MG63 (cell line): Measurements from ENCODE around the gene NFKBIE. TPM values are rescaled to one million over a fixed set of nuclear protein-coding genes. Genes with fewer than 3 reads are reported as not detected.
"Not testable (repeated sequence)": the region's sequence is repeated elsewhere in the genome, so short reads cannot be mapped to it uniquely, and the experiment has no call there.

Experiments
- DNase-seq: peaks from one replicate; pipeline ENCODE4 v3.0.0-alpha.2; 2020
- H3K27me3 ChIP-seq: fragments of 250-450 bp; sonication (Bioruptor Pico); 2 replicates; pipeline ENCODE4 v1.5.1; 2020; ENCODE audit warnings: mild to moderate bottlenecking, moderate library complexity
- H3K36me3 ChIP-seq: fragments of 250-450 bp; sonication (Bioruptor Pico); 2 replicates; pipeline ENCODE4 v1.5.1; 2020; ENCODE audit warnings: mild to moderate bottlenecking, moderate library complexity
- H3K4me3 ChIP-seq: fragments of 250-450 bp; sonication (Bioruptor Pico); 2 replicates; pipeline ENCODE4 v1.5.1; 2020; ENCODE audit warnings: mild to moderate bottlenecking, moderate library complexity
- H3K9me3 ChIP-seq: fragments of 250-450 bp; sonication (Bioruptor Pico); 2 replicates; pipeline ENCODE4 v1.5.1; 2020; ENCODE audit warnings: mild to moderate bottlenecking, moderate library complexity
- total RNA-seq: library from RNA; depleted of rRNA; stranded (reverse); fragments of >200 nt; shearing (Covaris generic); gene quantifications from 2 replicates; pipeline ENCODE4 v1.2.3, GENCODE V29; 2014; ENCODE audit warnings: low replicate concordance; rRNA removed

Gene NFKBIE, protein sequence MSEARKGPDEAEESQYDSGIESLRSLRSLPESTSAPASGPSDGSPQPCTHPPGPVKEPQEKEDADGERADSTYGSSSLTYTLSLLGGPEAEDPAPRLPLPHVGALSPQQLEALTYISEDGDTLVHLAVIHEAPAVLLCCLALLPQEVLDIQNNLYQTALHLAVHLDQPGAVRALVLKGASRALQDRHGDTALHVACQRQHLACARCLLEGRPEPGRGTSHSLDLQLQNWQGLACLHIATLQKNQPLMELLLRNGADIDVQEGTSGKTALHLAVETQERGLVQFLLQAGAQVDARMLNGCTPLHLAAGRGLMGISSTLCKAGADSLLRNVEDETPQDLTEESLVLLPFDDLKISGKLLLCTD
- 24.4 and 35.2 TPM in 2 replicates for total RNA-seq

DNA sequence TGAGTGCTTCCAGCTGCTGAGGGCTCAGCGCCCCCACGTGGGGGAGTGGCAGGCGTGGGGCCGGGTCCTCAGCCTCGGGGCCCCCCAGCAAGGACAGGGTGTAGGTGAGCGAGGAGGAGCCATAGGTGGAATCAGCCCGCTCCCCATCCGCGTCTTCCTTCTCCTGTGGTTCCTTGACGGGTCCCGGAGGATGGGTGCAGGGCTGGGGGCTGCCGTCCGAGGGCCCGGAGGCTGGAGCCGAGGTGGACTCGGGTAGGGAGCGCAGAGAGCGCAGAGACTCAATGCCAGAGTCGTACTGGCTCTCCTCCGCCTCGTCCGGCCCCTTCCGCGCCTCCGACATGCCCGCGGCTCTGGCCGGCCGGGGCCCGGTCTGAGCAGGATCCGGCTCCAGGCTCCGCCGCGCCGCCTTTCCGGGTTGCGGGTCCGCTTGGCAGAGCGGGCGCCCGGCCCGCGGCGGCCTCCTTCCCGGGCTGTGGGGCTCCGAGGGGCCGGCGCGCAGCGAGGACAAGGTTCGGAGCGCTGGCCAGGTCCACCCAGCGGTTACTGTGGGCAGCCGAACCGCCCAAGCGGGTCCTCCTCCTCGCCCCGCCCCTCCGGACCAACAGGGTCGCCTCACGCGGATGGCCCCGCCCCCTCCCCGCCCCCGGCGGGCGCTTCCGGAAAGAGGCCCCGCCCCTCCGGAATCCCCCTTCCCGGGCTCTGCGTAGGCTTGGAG, at the start of gene NFKBIE:
Gene NFKBIE, minus strand, starts transcription at position 545 of the 715 bp plus-strand sequence. Its CDS starts 205 bp downstream, at position 340.
- H3K9me3 ChIP-seq = no peaks in the 10 kb centered on the region
- peak; percentile 100 for DNase-seq
- H3K4me3 ChIP-seq = peak within 1 kb of the TSS; percentile 72
- peaks cover 16% of the 10 kb centered on the region for H3K36me3 ChIP-seq
- peaks cover 25% of the 10 kb centered on the region for H3K27me3 ChIP-seq

DNA sequence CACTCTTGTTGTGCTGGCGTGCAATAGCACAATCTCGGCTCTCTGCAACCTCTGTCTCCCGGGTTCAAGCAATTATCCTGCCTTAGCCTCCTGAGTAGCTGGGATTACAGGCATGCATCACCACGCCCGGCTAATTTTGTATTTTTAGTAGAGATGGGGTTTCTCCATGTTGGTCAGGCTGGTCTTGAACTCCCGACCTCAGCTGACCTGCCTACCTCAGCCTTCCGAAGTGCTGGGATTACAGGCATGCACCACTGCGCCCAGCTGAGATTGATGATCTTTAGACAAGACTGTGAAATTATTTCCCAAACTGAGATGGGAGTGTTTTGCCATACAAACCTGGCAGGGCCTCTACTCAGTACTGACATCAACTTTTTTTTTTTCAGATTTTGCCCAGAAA, 49.3 kb upstream of the NFKBIE start:
- Histone ChIP-seq H3K27me3 (peaks cover 43% of the 10 kb centered on the region), H3K36me3 (peaks cover 29% of the 10 kb centered on the region)
- DNase-seq, H3K4me3 ChIP-seq, H3K9me3 ChIP-seq: not testable (repeated sequence)

DNA sequence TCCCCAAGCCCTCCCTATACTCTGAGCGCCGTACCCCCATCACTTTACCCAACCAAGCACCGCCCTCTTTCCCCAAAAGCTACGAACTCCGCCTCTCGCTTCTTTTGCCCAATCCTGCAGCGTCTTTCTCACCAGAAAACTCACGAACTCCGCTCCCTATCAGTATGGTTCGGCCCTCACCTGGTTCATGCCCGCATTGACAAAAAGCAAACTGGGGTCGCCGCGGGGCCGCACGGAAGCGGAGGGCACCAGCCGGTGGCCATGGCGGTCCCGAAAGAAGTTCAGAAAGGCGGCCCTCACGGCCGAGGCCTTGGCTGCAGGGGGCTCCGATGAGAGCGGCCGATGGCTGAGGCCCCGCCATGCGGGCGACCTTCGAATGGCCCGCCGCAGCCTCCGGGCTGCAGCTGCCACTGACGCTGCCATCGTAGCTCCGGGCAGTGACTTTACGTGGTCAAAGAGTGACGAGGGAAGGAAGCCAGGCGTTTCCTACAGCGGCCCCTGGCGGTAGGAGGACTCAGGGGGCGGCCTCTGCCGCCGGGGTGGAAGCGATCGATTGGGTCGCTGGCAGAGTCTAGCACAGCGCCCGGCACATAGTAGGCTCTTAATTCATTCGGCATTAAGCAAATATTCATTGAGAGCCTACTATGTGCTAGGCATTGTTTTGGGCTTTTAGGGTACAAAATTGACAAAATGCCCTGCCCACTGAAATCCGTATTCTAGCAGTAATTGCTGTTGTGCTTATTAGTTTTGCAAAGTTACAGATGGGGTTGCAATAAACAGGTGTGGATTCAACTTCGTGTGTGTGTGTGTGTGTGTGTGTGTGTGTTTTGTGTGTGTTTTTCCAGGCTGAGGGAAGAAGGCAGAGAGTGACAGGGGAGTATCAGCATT, 47.8 kb upstream of the NFKBIE start, which contains the start of gene AARS2:
Gene AARS2, minus strand, starts transcription at position 447 of the 888 bp plus-strand sequence. Its CDS starts 24 bp downstream, at position 423.
- no peaks in the 10 kb centered on the region; the same call in 1 of the 2 replicates for H3K9me3 ChIP-seq
- H3K27me3 ChIP-seq = peaks cover 28% of the 10 kb centered on the region
- H3K4me3 ChIP-seq = peak within 1 kb of the TSS; percentile 100
- peak; percentile 99 for DNase-seq
- peaks cover 44% of the 10 kb centered on the region for H3K36me3 ChIP-seq

DNA sequence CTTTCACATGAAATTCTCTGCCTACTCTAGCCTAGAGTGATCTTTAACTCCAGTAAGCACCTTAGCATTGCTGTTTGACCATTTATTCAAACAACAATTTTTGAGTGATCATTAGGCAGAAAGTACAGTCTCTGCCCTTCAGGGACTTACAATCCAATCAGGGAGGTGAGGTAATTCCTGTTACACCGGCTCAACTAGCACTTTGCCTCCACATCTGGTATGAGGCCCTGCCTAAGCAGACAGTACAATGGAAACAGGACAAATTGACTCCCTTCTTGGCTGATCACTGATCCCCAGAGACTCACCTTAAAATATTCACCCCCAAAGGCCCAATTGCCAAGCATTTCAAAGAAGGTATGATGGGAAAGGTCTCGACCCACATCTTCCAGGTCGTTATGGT, 46.4 kb upstream of the NFKBIE start:
- H3K4me3 ChIP-seq = peak overlapping the region; percentile 100

DNA sequence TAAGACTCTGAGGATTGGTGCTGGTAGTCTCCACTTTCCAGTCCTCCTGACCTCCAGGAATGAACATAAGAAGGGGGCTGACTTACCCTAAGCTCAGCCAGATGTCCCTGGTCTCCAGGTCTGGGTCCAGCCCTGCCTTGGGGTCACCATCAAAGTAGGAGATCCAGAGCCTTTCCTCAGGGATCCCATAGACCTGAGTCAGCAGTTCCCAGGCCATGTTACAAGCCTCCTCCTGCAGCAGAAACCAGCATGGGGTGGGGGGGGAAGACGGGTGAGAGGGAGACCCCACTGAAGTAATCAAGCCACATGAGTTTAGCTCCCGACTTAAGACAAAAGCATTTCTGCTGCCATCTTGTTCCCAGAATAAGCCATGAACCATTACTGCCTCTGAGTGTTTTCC, 46.0 kb upstream of the NFKBIE start:
- H3K27me3 ChIP-seq = peaks cover 12% of the 10 kb centered on the region; the same call in 1 of the 2 replicates
- DNase-seq = no peak
- H3K9me3 ChIP-seq = no peaks in the 10 kb centered on the region
- no peak overlapping the region; the same call in 1 of the 2 replicates for H3K4me3 ChIP-seq
- H3K36me3 ChIP-seq = peaks cover 63% of the 10 kb centered on the region

More for the DNA sequence above, 46.4 kb upstream of the NFKBIE start:
- Histone ChIP-seq H3K36me3 (peaks cover 58% of the 10 kb centered on the region), H3K27me3 (peaks cover 14% of the 10 kb centered on the region; the same call in 1 of the 2 replicates), H3K9me3 (no peaks in the 10 kb centered on the region)
- no peak for DNase-seq

DNA sequence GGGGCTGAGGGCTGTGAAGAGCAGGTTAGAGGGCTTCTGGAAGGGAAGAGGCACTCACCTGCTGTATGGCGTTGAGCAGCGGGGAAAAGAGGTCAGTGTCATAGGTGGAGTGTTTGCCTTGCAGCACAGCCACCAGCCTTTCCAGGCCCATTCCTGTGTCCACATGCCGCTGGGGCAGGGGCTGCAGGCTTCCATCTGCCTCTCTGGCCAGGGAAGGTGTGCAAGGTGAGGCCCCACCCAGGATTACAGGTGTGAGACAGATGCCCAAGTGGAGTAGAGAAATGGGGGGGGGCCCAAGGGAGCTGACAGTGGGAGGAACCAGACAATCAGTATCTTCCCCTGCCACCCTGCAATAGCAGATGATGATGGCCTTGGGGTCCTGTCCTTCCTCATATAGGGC, 44.9 kb upstream of the NFKBIE start:
- Histone ChIP-seq H3K36me3 (peaks cover 73% of the 10 kb centered on the region), H3K27me3 (peaks cover 2% of the 10 kb centered on the region; the same call in 1 of the 2 replicates), H3K4me3 (no peak overlapping the region), H3K9me3 (no peaks in the 10 kb centered on the region)
- DNase-seq = no peak

DNA sequence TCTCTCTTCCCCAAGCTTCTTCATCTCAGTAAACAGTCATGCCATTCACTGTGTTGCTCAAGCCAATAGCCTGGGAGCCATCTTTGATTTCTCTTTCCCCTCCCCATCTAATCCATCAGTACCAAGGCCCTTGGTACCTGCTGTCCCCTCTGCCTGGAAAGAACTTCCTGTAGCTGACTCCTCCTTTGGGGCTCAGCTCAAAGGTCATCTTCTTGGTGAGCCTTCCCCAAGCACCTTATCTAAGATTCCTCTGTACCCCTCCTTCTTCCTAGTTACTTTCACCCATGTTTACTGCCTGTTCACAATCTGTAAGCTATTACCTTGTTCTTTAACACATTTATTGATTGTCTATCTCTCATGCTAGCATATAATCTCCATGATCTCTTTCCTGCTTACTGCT, 44.3 kb upstream of the NFKBIE start:
- Histone ChIP-seq H3K4me3 (no peak overlapping the region), H3K27me3 (no peaks in the 10 kb centered on the region), H3K9me3 (no peaks in the 10 kb centered on the region), H3K36me3 (peaks cover 79% of the 10 kb centered on the region)
- DNase-seq = no peak

DNA sequence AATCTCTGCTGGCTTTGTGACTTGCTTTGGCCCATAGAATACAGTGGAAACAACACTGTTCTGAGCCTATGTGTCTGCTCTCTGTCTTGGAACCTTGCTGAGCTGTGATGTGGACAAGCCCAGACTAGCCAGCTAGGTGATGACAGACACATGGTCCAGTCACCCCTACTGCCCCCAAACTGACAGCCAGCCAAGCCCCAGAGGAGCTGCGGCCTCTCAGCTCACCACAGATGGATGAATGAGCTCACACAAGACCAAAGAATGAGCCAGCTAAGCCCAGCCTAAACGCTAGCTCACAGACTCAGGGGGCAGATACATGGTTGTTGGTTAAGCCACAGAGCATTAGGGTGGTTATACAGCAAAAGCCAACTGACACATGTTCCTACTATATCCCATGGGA, 43.7 kb upstream of the NFKBIE start:
- peak; percentile 50 for DNase-seq
- Histone ChIP-seq H3K9me3 (no peaks in the 10 kb centered on the region), H3K4me3 (no peak overlapping the region), H3K36me3 (peaks cover 85% of the 10 kb centered on the region), H3K27me3 (no peaks in the 10 kb centered on the region)

DNA sequence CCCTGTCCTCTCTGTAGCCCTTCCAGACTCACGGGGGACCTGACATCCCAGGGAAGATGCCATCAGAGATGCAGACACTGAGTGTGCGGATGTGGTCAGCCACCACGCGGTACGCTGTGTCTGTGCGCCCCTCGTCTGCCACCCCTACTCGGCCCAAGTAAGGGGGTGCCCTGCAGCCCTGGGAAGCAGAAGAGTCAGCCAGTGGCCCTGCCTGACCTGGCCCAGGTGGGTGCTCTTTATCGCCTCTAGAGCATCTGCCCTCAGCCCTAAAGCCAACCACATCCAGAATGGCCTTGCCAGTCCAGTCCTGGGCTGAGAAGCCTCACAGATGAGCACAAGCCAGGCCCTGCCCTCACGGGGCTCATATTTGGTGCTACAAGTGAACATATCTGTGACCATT, 41.9 kb upstream of the NFKBIE start:
- Histone ChIP-seq H3K27me3 (no peaks in the 10 kb centered on the region), H3K4me3 (no peak overlapping the region), H3K9me3 (no peaks in the 10 kb centered on the region), H3K36me3 (peaks cover 100% of the 10 kb centered on the region)
- no peak for DNase-seq

DNA sequence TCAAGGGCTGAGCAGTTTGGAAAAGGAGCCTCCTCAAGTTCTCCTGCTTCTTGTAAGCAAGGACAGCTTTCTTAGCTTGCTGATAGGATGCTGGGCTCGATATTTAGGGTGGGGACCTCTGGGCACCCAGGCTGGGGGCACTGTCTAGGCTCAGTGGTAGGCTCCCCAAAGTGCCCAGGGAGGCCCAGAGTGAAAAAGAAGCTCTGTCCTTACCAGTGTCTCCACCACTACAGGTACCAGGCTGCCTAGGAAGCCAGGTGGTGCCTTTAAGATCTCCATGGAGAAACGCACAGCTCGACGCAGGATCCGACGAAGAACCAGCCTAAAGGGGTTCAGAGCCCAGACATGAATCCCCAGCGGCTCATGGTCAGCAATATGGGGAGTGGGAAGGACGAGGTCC, 41.4 kb upstream of the NFKBIE start:
- H3K9me3 ChIP-seq = no peaks in the 10 kb centered on the region
- DNase-seq = no peak
- no peak overlapping the region for H3K4me3 ChIP-seq
- peaks cover 100% of the 10 kb centered on the region for H3K36me3 ChIP-seq
- no peaks in the 10 kb centered on the region for H3K27me3 ChIP-seq

DNA sequence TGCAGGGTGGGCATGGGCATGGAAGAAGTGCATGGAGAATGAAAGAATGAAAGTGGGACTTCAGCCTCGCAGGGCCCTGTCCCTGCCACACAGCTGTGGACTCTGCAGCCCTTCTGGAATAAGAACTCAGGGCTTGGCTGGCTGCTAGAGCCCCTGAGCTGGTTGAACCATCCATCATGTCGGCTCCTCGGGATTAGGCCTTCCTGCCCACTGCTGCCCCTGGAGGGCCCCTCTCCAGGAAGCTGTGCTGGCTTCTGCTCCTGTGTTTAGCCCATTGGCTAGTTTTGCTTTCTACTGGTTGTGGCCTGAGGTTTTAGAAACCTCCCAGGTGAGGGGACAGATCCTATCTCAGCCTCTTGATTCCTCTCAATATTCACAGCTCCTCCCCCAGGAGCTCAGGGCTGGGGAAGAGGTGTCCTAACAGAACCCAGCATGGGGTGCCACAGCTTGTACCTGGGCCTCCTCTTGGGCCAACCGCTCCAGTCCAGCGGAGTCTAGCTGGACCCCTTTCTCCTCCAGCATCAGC, 39.9 kb upstream of the NFKBIE start:
- DNase-seq = no peak
- H3K36me3 ChIP-seq = peaks cover 99% of the 10 kb centered on the region
- no peaks in the 10 kb centered on the region for H3K9me3 ChIP-seq
- no peaks in the 10 kb centered on the region for H3K27me3 ChIP-seq
- no peak overlapping the region for H3K4me3 ChIP-seq

DNA sequence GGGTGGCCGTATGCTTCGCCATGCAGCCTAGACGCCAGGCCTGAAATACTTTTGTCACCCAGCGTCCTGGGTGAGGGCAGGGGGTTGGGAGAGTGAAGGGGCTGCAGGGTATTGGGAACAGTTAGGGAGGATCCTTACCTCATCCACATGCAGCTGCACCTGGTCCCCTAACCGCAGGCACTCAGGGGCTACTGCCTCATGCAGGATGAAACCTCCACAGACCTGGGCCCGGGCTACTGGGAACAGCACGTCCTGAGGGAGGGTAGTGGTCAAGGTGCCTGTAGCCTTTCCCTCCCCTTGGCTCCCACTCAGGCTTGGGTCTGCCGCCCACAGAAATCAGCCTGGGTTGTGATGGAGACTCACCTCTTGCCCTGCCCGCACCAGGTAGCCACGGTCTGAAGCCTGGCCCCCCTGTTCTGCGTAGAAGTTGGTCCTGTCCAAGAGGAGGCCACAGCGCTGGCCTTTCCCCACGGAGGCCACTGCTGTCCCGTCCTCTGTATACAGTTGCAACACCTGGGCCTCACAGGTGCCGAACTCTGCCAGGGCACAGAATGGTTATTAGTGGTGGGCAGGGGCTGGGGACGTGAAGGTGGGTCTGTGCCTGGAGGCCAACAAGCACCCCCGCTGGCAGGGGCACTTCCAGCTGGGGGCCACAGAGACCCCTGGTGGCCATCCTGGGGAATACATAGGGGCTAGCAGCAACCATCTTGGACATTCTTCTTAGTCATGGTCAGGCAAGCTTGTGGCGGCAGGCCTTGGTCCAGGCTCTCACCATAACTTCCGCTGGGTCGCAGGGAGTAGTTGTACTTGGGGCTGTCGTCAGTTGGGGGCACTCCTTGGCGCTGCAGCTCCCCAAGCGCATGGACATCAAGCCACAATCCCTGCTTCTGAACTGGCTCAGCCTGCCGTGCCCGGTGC, 39.2 kb upstream of the NFKBIE start:
- Histone ChIP-seq H3K27me3 (no peaks in the 10 kb centered on the region), H3K9me3 (no peaks in the 10 kb centered on the region), H3K36me3 (peaks cover 94% of the 10 kb centered on the region), H3K4me3 (no peak overlapping the region)
- peak; percentile 72 for DNase-seq

DNA sequence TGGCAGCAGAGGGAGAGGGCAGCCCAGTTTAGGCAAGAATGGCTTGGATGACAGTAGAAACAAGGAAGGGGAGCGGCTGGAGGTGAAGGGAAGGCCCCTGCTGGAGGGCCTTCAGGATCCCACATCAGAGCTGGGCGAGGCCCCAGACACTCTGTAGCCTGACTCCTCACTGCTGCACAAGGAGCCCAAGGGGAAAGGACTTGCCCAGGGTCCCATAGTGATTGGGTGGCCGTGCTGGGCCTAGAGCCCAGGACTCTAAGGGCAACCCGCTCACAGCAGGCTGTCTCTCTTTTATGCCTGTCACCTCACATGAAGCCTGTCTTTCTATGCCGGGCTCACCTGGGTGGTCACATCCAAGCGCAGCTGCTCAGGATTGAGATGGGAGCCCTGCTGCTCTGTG, 38.5 kb upstream of the NFKBIE start:
- peaks cover 87% of the 10 kb centered on the region for H3K36me3 ChIP-seq

DNA sequence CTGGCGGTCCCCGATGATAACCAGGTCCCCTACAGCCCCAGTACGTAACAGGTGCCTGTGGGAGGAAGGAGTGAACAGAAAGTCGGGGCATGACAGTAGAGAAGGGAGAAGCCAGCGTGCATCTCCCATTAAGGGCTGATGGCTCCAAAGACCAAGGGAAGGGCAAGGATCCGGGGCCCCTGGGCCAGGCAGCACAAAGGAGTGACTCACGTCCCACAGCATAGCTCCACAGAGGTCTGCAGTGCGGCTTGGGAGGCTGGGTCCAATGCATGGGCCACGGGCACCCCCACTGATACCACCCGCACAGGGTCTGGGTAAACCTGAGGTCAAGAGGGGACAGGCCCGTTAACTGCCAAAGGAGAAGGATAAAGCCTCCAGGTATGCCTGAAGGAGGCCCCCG, 37.5 kb upstream of the NFKBIE start:
- H3K4me3 ChIP-seq = no peak overlapping the region
- H3K9me3 ChIP-seq = no peaks in the 10 kb centered on the region
- DNase-seq = no peak
- H3K36me3 ChIP-seq = peaks cover 78% of the 10 kb centered on the region
- peaks cover 11% of the 10 kb centered on the region for H3K27me3 ChIP-seq

More for the DNA sequence above, 38.5 kb upstream of the NFKBIE start:
- no peak for DNase-seq
- H3K4me3 ChIP-seq = no peak overlapping the region
- H3K9me3 ChIP-seq = no peaks in the 10 kb centered on the region
- H3K27me3 ChIP-seq = peaks cover 1% of the 10 kb centered on the region; the same call in 1 of the 2 replicates

DNA sequence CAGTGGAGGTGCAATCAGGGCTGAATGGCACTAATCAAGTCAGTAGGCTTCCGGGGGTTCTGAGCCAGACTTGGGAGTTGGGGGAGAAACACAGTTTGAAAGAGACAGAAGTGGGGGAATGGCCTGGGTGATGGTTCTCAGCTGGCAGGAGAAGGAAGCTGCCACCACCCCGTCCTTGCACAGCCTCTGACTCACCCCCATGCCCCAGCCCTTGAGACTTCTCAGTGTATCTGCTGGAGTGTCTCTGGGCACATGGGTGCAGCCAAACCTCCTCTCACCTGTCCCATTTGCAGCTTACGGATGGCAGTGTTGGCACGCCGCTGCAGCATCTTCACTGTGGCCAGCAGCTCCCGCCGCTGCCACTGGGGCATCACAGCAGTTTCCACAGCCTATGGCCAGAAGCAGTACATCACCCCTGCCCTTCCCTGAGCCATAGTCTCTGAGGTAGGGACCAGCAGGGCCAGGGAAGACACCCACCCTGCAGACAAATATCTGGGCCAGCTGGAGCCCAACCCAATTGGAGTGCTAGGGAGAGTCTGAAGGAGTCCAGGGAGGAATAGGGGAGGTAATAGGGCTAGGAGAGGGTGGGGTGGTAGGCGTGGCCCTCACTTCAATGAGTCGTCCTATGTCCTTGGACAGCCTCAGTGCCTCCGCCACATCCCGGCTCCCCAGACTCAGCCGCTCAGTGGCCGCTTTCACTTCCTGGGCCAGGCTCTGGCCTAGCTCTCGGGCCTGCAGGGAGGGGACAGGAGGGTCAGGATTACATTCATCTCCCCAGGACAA, 36.6 kb upstream of the NFKBIE start:
- Histone ChIP-seq H3K36me3 (peaks cover 69% of the 10 kb centered on the region), H3K4me3 (no peak overlapping the region), H3K27me3 (peaks cover 20% of the 10 kb centered on the region), H3K9me3 (no peaks in the 10 kb centered on the region)
- peak; percentile 54 for DNase-seq
